ENCODE measurements around the gene MERTK. TPM values are rescaled to one million over a fixed set of nuclear protein-coding genes. Genes with fewer than 3 reads are reported as not detected.
"Not testable (repeated sequence)": the region's sequence is repeated elsewhere in the genome, so short reads cannot be mapped to it uniquely, and the experiment has no call there.

Gene MERTK
- polyA plus RNA-seq, 3 donors: 21.2 to 24.5 (median 21.9) TPM

- DNase-seq (ENCODE audit: low read depth in 3 of 3, low spot score in 2 of 3): no peak
Measured at GRCh38 chr2:112034924-112035323, 136.5 kb downstream of the MERTK start.

GRCh38 chr2:112035786-112036185 lies 137.4 kb downstream of the MERTK start:
- DNase-seq (ENCODE audit: low read depth in 3 of 3, low spot score in 2 of 3): no peak

GRCh38 chr2:112039556-112039955 lies 141.1 kb downstream of the MERTK start:
- not testable (repeated sequence) for DNase-seq (ENCODE audit: low read depth in 3 of 3, low spot score in 2 of 3)

- DNase-seq (ENCODE audit: low read depth in 3 of 3, low spot score in 2 of 3): not testable (repeated sequence)
Measured at GRCh38 chr2:112040066-112040465, 141.7 kb downstream of the MERTK start.

GRCh38 chr2:112041460-112041859 lies 143.1 kb downstream of the MERTK start:
- DNase-seq (ENCODE audit: low read depth in 3 of 3, low spot score in 2 of 3): not testable (repeated sequence)

- DNase-seq (ENCODE audit: low read depth in 3 of 3, low spot score in 2 of 3): no peak
Measured at GRCh38 chr2:112045446-112046014, 147.1 kb downstream of the MERTK start.

GRCh38 chr2:112046231-112046630 lies 147.8 kb downstream of the MERTK start:
- no peak for DNase-seq (ENCODE audit: low read depth in 3 of 3, low spot score in 2 of 3)

- no peak for DNase-seq (ENCODE audit: low read depth in 3 of 3, low spot score in 2 of 3)
Measured at GRCh38 chr2:112047537-112048235, 149.3 kb downstream of the MERTK start.

- no peak for DNase-seq (ENCODE audit: low read depth in 3 of 3, low spot score in 2 of 3)
Measured at GRCh38 chr2:112048236-112048592, 149.8 kb downstream of the MERTK start.

GRCh38 chr2:112048887-112049286 lies 150.5 kb downstream of the MERTK start:
- DNase-seq (ENCODE audit: low read depth in 3 of 3, low spot score in 2 of 3): peak in 2 of 3 donors; percentile 29 to 41

GRCh38 chr2:112050316-112050715 lies 151.9 kb downstream of the MERTK start:
- no peak for DNase-seq (ENCODE audit: low read depth in 3 of 3, low spot score in 2 of 3)

GRCh38 chr2:112053917-112054846 lies 155.8 kb downstream of the MERTK start:
- peak; percentile 83 to 93 (median 90) for DNase-seq (ENCODE audit: low read depth in 3 of 3, low spot score in 2 of 3)

GRCh38 chr2:112054847-112055729 lies 156.7 kb downstream of the MERTK start, which contains the start of gene TMEM87B:
Gene TMEM87B, plus strand, starts transcription at chr2:112055269. Its CDS starts 323 bp downstream, at chr2:112055592.
- DNase-seq (ENCODE audit: low read depth in 3 of 3, low spot score in 2 of 3): peak; percentile 86 to 94 (median 93)

- peak in 2 of 3 donors; percentile 58 to 72 for DNase-seq (ENCODE audit: low read depth in 3 of 3, low spot score in 2 of 3)
Measured at GRCh38 chr2:112055730-112056625, 157.6 kb downstream of the MERTK start.

GRCh38 chr2:112056626-112056987 lies 158.2 kb downstream of the MERTK start:
- DNase-seq (ENCODE audit: low read depth in 3 of 3, low spot score in 2 of 3): no peak

- DNase-seq (ENCODE audit: low read depth in 3 of 3, low spot score in 2 of 3): no peak
Measured at GRCh38 chr2:112059671-112060070, 161.3 kb downstream of the MERTK start.

GRCh38 chr2:112061299-112061698 lies 162.9 kb downstream of the MERTK start:
- no peak for DNase-seq (ENCODE audit: low read depth in 3 of 3, low spot score in 2 of 3)

GRCh38 chr2:112061840-112062239 lies 163.4 kb downstream of the MERTK start:
- DNase-seq (ENCODE audit: low read depth in 3 of 3, low spot score in 2 of 3): no peak

- no peak for DNase-seq (ENCODE audit: low read depth in 3 of 3, low spot score in 2 of 3)
Measured at GRCh38 chr2:112062894-112063293, 164.5 kb downstream of the MERTK start.
